ENCODE measurements around the gene COL9A3.

- TF ChIP-seq CTCF (IDR thresholded peaks at IDR 0.05; ENCODE audit: low read depth, low read length) (no peak), EZH2phosphoT487 (IDR thresholded peaks at IDR 0.05; ENCODE audit: low read depth) (no peak)
Measured at GRCh38 chr20:62835931-62836861, 19.3 kb downstream of the COL9A3 start.

All from OCI-LY3 (cell line).